D721Med (cell line): ENCODE results near the gene DNAJC3.
A peak's percentile ranks its signal among the peaks of the same experiment; 100 is the strongest.

Experiments
- DNase-seq: peaks from one replicate; pipeline ENCODE4 v3.0.0; 2011; ENCODE audit warnings: low spot score; ENCODE audit not compliant: insufficient read length
- FAIRE-seq: peaks from 2 replicates; lab custom pipeline; 2011; peaks lifted over from hg19 to GRCh38; lab: Jason Lieb, UNC
- CTCF ChIP-seq: IDR thresholded peaks from 2 replicates; pipeline ENCODE4 v1.5.1; 2012; ENCODE audit warnings: mild to moderate bottlenecking, control low read depth; ENCODE audit not compliant: insufficient read depth; ENCODE audit errors: missing control alignments

Gene DNAJC3

GRCh38 chr13:95697052-95697680 is 20.2 kb downstream of the DNAJC3 start:
- DNase-seq = no peak
- no peak for TF ChIP-seq CTCF
- no peak for FAIRE-seq

DNA sequence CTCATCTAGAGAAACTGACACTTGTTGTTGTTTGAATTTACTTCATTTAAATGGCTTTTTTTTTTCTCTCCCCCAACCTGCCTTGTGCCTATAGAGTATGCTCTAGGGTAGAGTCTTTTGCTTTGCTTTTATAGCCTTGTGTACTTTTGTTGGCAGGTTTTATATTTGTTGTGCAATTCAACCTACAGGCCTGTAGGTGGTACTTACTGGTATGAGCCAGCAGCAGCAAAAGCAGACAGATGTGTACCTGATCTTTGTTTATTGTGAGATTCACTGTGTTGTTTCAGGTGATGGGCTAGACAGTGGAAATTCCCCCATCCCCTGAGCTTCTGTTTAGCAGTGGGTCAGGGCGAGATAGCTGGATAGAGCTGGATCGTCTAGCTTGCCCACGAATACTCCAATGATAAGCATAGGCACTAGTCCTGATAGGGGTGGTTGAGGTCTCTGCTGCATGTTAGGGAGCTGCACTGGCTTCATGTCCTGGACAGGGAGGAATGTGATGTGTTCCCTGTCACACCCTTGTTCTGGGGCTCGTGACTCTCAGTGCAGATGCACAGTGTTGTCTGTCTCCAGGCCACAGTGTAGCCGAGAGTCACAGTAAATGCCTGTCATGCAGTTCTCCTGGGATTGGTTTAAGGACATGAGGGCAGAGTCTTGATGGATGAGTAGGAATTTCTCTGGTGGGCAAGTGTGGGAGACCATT is 21.3 kb downstream of the DNAJC3 start:
- no peak for FAIRE-seq
- TF ChIP-seq CTCF = no peak
- DNase-seq = no peak

GRCh38 chr13:95703576-95703975 is 26.6 kb downstream of the DNAJC3 start:
- FAIRE-seq (no peak), DNase-seq (no peak)
- no peak for TF ChIP-seq CTCF

DNA sequence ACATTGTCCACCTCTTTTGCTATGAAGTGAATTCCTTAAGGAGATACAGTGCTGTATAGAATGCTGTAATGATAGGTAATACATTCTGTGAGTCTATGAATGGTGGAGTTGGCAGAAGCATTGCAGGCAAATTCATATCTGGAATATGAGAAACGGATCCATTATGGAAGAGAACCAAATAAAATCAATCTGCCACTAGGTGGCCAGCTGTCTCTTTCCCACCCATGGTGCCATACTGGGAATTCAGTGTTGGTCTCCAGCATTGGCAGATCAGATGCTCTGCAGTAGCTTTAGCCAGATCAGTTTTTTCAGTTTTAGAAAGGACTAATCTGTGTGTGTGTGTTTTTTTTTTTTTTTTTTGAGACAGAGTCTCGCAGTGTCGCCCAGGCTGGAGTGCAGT is 27.6 kb downstream of the DNAJC3 start:
- TF ChIP-seq CTCF = peak; percentile 10
- no peak for DNase-seq
- no peak for FAIRE-seq

GRCh38 chr13:95706356-95706755 is 29.4 kb downstream of the DNAJC3 start:
- no peak for TF ChIP-seq CTCF
- no peak for DNase-seq
- no peak for FAIRE-seq

DNA sequence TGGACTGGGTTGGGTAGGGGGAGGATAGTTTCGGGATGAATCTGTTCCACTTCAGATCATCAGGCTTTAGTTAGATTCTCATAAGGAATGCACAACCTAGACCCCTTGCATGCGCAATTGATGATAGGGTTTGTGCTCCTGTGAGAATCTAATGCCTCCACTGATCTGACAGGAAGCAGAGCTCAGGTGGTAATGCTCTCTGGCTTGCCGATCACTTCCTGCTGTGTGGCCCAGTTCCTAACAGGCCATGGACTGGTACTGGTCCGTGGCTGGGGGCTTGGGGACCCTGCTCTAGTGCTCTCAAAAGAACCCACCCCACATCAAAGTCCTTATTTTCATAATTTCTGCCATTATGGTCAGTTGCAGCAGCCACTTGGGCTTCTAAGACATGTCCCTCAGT is 30.1 kb downstream of the DNAJC3 start:
- DNase-seq = no peak
- TF ChIP-seq CTCF = no peak
- FAIRE-seq = no peak
